Measurements from ENCODE around the gene C14orf93.

- TF ChIP-seq CTCF (IDR thresholded peaks at IDR 0.05; ENCODE audit: low read length) (no peak), EZH2 (IDR thresholded peaks at IDR 0.05; ENCODE audit: borderline replicate concordance, low read length) (no peak)
These were observed 32.1 kb downstream of the C14orf93 start for GRCh38 chr14:22977684-22978486.
